ENCODE measurements around the gene ZFYVE1. TPM values are rescaled to one million over a fixed set of nuclear protein-coding genes. Genes with fewer than 3 reads are reported as not detected.

ZFYVE1 gene
- total and polyA plus RNA-seq, 2 of the 13 experiments (the other 11 are each of a cell fraction or from before 2014, with no cell fraction given), result 2.6 to 5.3 TPM

- TF ChIP-seq SNAPC2 (CRISPR knock-in tag; IDR thresholded peaks at IDR 0.05), result no peak
- TF ChIP-seq YEATS2 (CRISPR knock-in tag; IDR thresholded peaks at IDR 0.05; ENCODE audit: borderline replicate concordance), result peak; percentile 93
- no peak for TF ChIP-seq ZNF234 (CRISPR knock-in tag; conservative IDR thresholded peaks at IDR 0.05)
- TF ChIP-seq CEBPB (IDR thresholded peaks at IDR 0.05; ENCODE audit: borderline replicate concordance, low read depth, low read length), result no peak
- TF ChIP-seq ETV6 (CRISPR knock-in tag; conservative IDR thresholded peaks at IDR 0.05), result peak; percentile 84; the same call in 1 of the 2 replicates
- no peak for TF ChIP-seq MEIS2 (CRISPR knock-in tag; IDR thresholded peaks at IDR 0.05)
- TF ChIP-seq ZNF530 (CRISPR knock-in tag; IDR thresholded peaks at IDR 0.05; ENCODE audit: low read depth), result no peak
- no peak for TF ChIP-seq NR0B2 (CRISPR knock-in tag; IDR thresholded peaks at IDR 0.05)
- TF ChIP-seq MTA1 (CRISPR knock-in tag; IDR thresholded peaks at IDR 0.05; ENCODE audit: borderline replicate concordance), result peak; percentile 68
- 0 out of 2 replicates have a peak, but pooled peaks have one; percentile 58 for TF ChIP-seq RFXANK (CRISPR knock-in tag; IDR thresholded peaks at IDR 0.05)
- TF ChIP-seq MAFK (conservative IDR thresholded peaks at IDR 0.05 in 1 of 2, IDR thresholded peaks at IDR 0.05 in 1 of 2; ENCODE audit: low read length in 2 of 2), result no peak
- TF ChIP-seq ZNF180 (CRISPR knock-in tag; IDR thresholded peaks at IDR 0.05; ENCODE audit: borderline replicate concordance, low read depth), result no peak
- TF ChIP-seq, protein P1, sequence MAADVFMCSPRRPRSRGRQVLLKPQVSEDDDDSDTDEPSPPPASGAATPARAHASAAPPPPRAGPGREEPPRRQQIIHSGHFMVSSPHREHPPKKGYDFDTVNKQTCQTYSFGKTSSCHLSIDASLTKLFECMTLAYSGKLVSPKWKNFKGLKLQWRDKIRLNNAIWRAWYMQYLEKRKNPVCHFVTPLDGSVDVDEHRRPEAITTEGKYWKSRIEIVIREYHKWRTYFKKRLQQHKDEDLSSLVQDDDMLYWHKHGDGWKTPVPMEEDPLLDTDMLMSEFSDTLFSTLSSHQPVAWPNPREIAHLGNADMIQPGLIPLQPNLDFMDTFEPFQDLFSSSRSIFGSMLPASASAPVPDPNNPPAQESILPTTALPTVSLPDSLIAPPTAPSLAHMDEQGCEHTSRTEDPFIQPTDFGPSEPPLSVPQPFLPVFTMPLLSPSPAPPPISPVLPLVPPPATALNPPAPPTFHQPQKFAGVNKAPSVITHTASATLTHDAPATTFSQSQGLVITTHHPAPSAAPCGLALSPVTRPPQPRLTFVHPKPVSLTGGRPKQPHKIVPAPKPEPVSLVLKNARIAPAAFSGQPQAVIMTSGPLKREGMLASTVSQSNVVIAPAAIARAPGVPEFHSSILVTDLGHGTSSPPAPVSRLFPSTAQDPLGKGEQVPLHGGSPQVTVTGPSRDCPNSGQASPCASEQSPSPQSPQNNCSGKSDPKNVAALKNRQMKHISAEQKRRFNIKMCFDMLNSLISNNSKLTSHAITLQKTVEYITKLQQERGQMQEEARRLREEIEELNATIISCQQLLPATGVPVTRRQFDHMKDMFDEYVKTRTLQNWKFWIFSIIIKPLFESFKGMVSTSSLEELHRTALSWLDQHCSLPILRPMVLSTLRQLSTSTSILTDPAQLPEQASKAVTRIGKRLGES (CRISPR knock-in tag; IDR thresholded peaks at IDR 0.05; ENCODE audit: borderline replicate concordance), result peak; percentile 34; the same call in 1 of the 2 replicates
- peak; percentile 58; the same call in 1 of the 2 replicates for TF ChIP-seq ZNF3 (CRISPR knock-in tag; IDR thresholded peaks at IDR 0.05)
- peak; percentile 69 for TF ChIP-seq NFYB (CRISPR knock-in tag; IDR thresholded peaks at IDR 0.05)
- 0 out of 2 replicates have a peak, but pooled peaks have one; percentile 55 for TF ChIP-seq HOXA5 (CRISPR knock-in tag; IDR thresholded peaks at IDR 0.05)
- no peak for TF ChIP-seq ZSCAN25 (CRISPR knock-in tag; IDR thresholded peaks at IDR 0.05)
- TF ChIP-seq, protein P2, sequence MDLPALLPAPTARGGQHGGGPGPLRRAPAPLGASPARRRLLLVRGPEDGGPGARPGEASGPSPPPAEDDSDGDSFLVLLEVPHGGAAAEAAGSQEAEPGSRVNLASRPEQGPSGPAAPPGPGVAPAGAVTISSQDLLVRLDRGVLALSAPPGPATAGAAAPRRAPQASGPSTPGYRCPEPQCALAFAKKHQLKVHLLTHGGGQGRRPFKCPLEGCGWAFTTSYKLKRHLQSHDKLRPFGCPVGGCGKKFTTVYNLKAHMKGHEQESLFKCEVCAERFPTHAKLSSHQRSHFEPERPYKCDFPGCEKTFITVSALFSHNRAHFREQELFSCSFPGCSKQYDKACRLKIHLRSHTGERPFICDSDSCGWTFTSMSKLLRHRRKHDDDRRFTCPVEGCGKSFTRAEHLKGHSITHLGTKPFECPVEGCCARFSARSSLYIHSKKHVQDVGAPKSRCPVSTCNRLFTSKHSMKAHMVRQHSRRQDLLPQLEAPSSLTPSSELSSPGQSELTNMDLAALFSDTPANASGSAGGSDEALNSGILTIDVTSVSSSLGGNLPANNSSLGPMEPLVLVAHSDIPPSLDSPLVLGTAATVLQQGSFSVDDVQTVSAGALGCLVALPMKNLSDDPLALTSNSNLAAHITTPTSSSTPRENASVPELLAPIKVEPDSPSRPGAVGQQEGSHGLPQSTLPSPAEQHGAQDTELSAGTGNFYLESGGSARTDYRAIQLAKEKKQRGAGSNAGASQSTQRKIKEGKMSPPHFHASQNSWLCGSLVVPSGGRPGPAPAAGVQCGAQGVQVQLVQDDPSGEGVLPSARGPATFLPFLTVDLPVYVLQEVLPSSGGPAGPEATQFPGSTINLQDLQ (CRISPR knock-in tag; IDR thresholded peaks at IDR 0.05), result peak; percentile 83; the same call in 1 of the 2 replicates
- TF ChIP-seq SP140L (CRISPR knock-in tag; IDR thresholded peaks at IDR 0.05; ENCODE audit: borderline replicate concordance), result no peak
- peak; percentile 70; the same call in 1 of the 2 replicates for TF ChIP-seq RXRB (CRISPR knock-in tag; IDR thresholded peaks at IDR 0.05; ENCODE audit: borderline replicate concordance)
- TF ChIP-seq E2F2 (CRISPR knock-in tag; IDR thresholded peaks at IDR 0.05; ENCODE audit: borderline replicate concordance), result no peak
- TF ChIP-seq E2F1 (CRISPR knock-in tag; IDR thresholded peaks at IDR 0.05), result no peak
These were observed 31.5 kb upstream of the ZFYVE1 start, which contains the start of gene RBM25 (continued) for GRCh38 chr14:73058224-73058921.

Data from HepG2 (cell line).